ENCODE measurements around the gene SMAD4. TPM values are rescaled to one million over a fixed set of nuclear protein-coding genes. Genes with fewer than 3 reads are reported as not detected.

The SMAD4 gene
- total RNA-seq, 4 donors from 2014 or later: 86.7 to 104 (median 98.6) TPM

DNA sequence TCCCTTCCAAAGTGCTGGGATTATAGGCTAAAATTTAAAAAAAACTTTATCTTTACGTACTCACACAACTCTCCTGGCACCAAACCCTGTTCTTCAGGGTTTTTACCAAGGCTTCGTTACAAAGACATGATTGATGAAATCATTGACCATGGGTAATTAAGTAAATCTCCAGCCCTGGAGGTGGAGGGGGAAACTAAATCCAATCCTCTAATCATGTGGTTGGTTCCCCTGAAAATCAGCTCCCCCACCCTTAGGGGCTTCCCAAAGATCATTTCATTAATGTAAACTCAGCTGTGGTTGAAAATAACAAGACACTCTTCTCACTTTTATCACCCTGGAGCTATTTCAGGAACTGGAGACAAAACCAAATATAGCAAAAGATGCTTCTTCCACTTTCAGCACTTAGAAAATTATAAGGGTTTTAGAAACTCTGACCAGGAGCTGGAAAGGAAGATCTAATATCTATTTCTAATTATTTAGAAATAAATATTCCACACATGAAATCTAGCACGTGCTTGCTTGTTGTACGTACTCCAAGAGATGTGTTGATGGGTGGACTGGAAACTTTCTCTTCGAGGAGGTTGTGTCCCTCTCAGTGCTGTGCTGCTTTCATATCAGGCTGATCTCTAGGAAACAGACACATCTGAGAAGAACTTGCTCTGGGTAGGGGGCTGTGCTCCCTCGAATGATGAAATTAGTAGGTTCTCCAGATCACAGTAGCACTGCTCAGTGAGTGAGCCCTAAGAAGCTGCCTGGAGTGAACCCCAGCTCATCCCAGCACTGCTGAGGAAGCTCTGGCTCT is 67.2 kb downstream of the SMAD4 start:
- DNase-seq (ENCODE audit: low spot score): no peak
- no peak for ATAC-seq (ENCODE audit: low FRiP score)
- TF ChIP-seq, protein P1, sequence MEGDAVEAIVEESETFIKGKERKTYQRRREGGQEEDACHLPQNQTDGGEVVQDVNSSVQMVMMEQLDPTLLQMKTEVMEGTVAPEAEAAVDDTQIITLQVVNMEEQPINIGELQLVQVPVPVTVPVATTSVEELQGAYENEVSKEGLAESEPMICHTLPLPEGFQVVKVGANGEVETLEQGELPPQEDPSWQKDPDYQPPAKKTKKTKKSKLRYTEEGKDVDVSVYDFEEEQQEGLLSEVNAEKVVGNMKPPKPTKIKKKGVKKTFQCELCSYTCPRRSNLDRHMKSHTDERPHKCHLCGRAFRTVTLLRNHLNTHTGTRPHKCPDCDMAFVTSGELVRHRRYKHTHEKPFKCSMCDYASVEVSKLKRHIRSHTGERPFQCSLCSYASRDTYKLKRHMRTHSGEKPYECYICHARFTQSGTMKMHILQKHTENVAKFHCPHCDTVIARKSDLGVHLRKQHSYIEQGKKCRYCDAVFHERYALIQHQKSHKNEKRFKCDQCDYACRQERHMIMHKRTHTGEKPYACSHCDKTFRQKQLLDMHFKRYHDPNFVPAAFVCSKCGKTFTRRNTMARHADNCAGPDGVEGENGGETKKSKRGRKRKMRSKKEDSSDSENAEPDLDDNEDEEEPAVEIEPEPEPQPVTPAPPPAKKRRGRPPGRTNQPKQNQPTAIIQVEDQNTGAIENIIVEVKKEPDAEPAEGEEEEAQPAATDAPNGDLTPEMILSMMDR (IDR thresholded peaks at IDR 0.05): no peak

DNA sequence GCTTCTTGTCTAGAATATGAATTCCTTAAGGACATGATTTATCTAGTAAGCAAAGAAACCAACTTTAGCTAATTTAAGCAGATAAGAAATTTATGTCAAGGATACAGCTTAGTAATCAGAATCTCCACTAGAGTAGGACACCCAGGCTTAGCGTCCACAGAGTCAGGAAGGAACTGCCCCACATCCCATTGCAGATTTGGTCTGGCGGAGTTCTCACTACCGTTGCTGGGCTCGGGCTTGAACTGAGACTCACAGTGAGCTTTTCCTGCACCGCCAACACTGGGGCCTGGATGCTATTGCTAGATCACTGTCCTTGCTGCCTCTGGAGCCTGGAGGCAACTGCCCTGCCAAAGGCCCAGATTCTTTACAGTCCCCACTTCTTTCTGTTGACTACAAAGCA is 68.1 kb downstream of the SMAD4 start:
- ATAC-seq (ENCODE audit: low FRiP score) (no peak), DNase-seq (ENCODE audit: low spot score) (no peak)
- TF ChIP-seq, protein P1 (IDR thresholded peaks at IDR 0.05): no peak

DNA sequence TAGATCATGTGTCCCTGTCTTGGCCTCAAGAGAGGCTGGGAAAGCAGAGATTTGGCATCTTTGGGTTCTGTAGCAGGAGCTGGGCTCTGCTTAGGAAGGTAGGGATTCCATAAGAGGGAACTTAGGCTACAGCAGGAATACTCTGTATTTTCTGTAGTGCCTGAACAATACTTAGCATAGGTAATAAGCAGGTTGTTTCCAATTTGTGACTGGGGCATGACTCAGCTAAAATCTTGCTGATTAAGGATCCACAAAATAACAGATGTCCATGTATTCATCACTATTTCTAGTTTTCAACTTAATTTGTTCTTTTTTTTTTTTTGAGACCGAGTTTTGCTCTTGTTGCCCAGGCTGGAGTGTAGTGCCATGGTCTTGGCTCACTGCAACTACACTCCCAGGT is 68.5 kb downstream of the SMAD4 start:
- no peak for DNase-seq (ENCODE audit: low spot score)
- no peak for ATAC-seq (ENCODE audit: low FRiP score)
- TF ChIP-seq, protein P1 (IDR thresholded peaks at IDR 0.05): no peak

DNA sequence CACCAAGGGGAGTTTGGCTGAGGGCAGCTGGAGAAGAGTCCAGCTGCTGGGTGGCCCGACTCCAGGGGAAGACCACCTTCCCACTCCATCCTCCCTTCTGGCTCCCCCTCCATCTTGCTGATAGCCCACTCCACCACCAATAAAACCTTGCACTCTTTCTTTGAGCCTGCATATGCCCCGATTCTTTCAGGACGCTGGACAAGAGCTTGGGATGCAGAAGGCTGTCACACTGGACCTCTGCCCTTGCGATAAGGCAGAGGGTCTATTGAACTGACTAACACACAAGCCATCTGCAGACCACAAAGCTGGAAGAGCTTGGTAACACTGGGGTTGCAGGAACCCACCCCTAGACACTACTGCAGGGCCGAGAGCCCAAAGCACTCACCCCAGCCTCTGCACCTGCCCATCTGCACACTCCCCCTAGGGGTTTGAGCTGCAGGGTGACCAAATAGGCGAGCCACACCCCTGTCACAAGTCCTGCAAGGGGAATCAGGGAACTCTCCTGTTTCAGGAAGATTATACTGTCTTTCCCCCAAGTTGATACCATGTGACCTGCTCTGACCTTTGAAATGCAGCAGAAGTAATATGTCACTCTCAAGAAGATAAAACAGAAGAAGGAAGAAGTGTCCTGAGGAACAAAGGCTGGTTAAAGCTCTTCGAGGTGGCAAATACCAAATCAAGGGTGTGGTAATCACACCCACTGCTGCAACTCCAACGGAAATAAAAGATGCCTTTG is 70.5 kb downstream of the SMAD4 start:
- DNase-seq (ENCODE audit: low spot score) (no peak), ATAC-seq (ENCODE audit: low FRiP score) (no peak)
- TF ChIP-seq, protein P1 (IDR thresholded peaks at IDR 0.05): no peak

DNA sequence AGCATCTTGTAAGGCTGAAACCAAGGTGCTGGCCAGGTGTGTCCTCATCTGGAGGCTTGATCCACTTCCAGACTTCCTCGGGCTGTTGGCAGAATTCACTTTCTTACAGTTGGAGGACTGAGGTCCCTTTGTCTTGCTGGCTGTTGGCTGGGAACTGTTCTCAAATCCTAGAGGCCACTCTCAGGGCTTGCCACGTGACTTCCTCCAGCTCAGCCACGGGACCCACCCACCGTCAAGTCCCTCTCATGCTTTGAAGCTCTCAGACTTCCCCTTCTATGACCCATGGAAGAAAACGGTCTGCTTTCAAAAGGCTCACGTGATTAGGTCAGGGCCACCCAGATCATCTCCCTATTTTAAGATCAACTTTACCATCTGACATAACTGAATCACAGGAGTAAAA is 77.1 kb downstream of the SMAD4 start:
- no peak for DNase-seq (ENCODE audit: low spot score)
- TF ChIP-seq, protein P1 (IDR thresholded peaks at IDR 0.05): no peak
- no peak for ATAC-seq (ENCODE audit: low FRiP score)

DNA sequence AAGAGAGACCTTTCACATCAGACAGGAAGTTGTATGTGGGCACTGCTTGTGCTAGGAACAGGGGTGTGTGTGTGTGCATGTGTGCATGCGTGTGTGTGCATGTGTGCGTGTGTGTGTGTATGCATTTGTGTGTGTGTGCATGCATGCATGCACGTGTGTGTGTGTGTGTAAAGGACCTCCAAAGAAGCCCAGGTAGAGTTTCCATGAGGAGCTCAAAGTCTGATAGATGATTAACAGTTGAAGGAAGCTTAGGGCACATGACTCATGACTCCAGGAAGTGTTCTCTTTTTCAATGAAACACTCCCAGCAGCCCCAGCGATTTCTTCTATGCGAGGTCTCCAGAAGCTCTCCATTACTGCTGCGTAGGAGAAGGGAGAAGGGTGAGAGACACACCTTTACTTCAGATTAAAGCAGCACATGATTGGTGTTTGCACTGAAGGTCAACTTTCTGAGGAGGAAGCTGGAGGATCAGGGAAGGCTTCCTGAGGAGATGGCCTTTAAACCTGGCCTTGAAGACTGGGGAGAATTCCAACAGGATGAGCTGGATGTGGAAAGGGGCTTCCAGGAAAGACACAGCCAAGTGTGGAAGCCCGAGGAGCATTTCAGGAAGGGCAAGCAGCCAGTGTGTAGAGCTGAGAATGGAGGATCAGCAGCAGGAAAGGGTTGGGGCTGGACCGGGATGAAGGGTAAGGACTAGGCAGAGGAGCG is 77.7 kb downstream of the SMAD4 start:
- DNase-seq (ENCODE audit: low spot score) (no peak), ATAC-seq (ENCODE audit: low FRiP score) (no peak)
- TF ChIP-seq, protein P1 (IDR thresholded peaks at IDR 0.05): no peak

Data from omental fat pad (tissue), 4 donors.